Esophagus muscularis mucosa (tissue), 4 donors: Measurements from ENCODE around the gene NXN. TPM values are rescaled to one million over a fixed set of nuclear protein-coding genes. Genes with fewer than 3 reads are reported as not detected.

Experiments
- DNase-seq: peaks from one replicate; pipeline ENCODE4 v3.0.0-alpha.2; 2017; ENCODE audit errors: extremely low spot score
- H3K27ac ChIP-seq, 4 donors: fragments of 200-600 bp; sonication (generic); replicated peaks in 1 of 4; 1 replicate in 3 of 4; 2 replicates in 1 of 4; pipeline ENCODE4 v1.5.1; 2016 to 2019; ENCODE audit warnings: mild to moderate bottlenecking in 1 of 4
- H3K27me3 ChIP-seq, 4 donors: fragments of 200-600 bp; sonication (generic); one replicate each; pipeline versions ENCODE4 v1.5.1 to v1.6.0; 2016 to 2019
- H3K36me3 ChIP-seq, 4 donors: fragments of 200-600 bp; sonication (generic); one replicate each; pipeline ENCODE4 v1.5.1; 2016 to 2019
- H3K4me1 ChIP-seq, 4 donors: fragments of 200-600 bp; sonication (generic); one replicate each; pipeline ENCODE4 v1.5.1; 2016 to 2019
- H3K4me3 ChIP-seq, 4 donors: fragments of 200-600 bp; sonication (generic); 1 replicate in 2 of 4; 2 replicates in 2 of 4; pipeline ENCODE4 v1.5.1; 2016 to 2019; ENCODE audit warnings: mild to moderate bottlenecking in 4 of 4, moderate library complexity in 1 of 4
- H3K9me3 ChIP-seq, 4 donors: fragments of 200-600 bp; sonication (generic); 1 replicate in 3 of 4; 2 replicates in 1 of 4; pipeline ENCODE4 v1.5.1; 2016 to 2019
- EP300 ChIP-seq: sonication (generic); formaldehyde crosslinking; IDR thresholded peaks from one replicate; pipeline ENCODE4 v1.6.1; 2017; ENCODE audit warnings: antibody characterized with exemption
- POLR2A ChIP-seq: fragments of 450-650 bp; IDR thresholded peaks from one replicate; pipeline ENCODE4 v1.6.1; 2017; ENCODE audit warnings: antibody characterized with exemption, moderate library complexity, mild to moderate bottlenecking, low read depth
- POLR2AphosphoS5 ChIP-seq, 2 donors: sonication (generic); formaldehyde crosslinking; IDR thresholded peaks; one replicate each; pipeline ENCODE4 v1.6.1; 2017; ENCODE audit warnings: antibody characterized with exemption in 2 of 2
- WGBS: methylation state at CpG from one replicate; pipeline ENCODE4 v1.1.5; 2018; 5-methylcytosine and 5-hydroxymethylcytosine counted together
- intact Hi-C: fragments of 100-400 bp; cut with DNase I; formaldehyde crosslinking; loops from one replicate; pipeline ENCODE4 v1.15.1; 2023
- total RNA-seq, 4 donors: library from RNA; depleted of rRNA; stranded (reverse); fragments of >200 nt; gene quantifications; one replicate each; pipeline versions ENCODE4 v1.1.0 to v1.2.1, GENCODE V29; 2016
- TF ChIP-seq, protein P1 (sequence below), 3 experiments: fragments of 200-600 bp in 2 of 3; fragments of 450-650 bp in 1 of 3; sonication (generic) in 2 of 3; IDR thresholded peaks; one replicate each; pipeline ENCODE4 v1.5.1; 2017 to 2019; ENCODE audit warnings: antibody characterized with exemption in 3 of 3, mild to moderate bottlenecking in 2 of 3, moderate library complexity in 1 of 3

NXN gene
- total RNA-seq, 4 donors from 2014 or later: 37.0 to 65.6 (median 49.8) TPM

DNA sequence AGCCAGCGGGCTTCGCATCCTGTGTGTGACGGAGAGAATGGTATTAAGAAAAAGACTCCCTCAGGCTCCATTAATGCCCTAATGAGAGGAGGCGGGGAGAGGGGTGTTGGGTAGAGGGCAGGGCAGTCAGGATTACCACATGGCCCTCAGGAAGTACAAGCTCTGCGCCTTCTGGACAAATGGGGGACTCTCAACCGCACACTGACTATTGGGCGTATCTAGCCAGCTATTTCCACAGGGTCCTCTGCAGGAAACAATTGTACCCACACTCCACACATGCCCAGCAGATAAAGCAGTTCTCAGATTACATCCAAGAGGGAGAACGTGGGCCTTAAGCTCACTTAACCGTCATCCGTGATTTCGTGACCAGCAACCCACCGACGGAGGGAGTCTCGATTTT is 14.7 kb downstream of the NXN start:
- DNase-seq: no peak
- peaks cover 0 to 59% (median 50%) of the 10 kb centered on the region in 4 donors for H3K4me1 ChIP-seq
- H3K9me3 ChIP-seq: no peaks in the 10 kb centered on the region
- no peaks in the 10 kb centered on the region for H3K27me3 ChIP-seq
- no peaks in the 10 kb centered on the region for H3K36me3 ChIP-seq
- TF ChIP-seq POLR2A (no peak), POLR2AphosphoS5 (IDR thresholded peaks at IDR 0.05) (no peak), EP300 (no peak)
- TF ChIP-seq, protein P1, sequence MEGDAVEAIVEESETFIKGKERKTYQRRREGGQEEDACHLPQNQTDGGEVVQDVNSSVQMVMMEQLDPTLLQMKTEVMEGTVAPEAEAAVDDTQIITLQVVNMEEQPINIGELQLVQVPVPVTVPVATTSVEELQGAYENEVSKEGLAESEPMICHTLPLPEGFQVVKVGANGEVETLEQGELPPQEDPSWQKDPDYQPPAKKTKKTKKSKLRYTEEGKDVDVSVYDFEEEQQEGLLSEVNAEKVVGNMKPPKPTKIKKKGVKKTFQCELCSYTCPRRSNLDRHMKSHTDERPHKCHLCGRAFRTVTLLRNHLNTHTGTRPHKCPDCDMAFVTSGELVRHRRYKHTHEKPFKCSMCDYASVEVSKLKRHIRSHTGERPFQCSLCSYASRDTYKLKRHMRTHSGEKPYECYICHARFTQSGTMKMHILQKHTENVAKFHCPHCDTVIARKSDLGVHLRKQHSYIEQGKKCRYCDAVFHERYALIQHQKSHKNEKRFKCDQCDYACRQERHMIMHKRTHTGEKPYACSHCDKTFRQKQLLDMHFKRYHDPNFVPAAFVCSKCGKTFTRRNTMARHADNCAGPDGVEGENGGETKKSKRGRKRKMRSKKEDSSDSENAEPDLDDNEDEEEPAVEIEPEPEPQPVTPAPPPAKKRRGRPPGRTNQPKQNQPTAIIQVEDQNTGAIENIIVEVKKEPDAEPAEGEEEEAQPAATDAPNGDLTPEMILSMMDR (IDR thresholded peaks at IDR 0.05): no peak
- H3K4me3 ChIP-seq: no peak overlapping the region
- intact Hi-C loops: no loop called here
- peak overlapping the region in 1 of 4 donors; percentile 68 for H3K27ac ChIP-seq
- 58% methylated on average over 14 of the region's 14 CpGs for WGBS

DNA sequence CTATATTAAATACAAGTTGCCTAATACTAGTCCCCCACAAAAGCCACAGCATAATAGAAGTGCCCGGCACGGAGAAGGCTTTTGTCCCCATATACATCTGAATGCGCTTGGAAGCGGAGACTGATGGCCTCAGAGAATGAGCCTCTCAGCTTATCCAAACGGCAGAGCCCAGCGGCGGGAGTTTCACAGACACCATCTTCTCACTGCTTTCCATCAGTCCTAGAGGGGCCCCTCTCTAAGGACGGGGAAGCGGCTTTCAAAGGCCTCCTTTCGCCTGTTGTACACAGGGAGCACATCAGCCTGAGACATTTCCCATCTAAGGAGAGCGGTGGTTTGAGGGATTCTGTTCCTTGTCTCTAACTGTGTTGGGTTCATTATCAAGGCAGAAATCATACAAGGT is 16.9 kb downstream of the NXN start:
- no peak for DNase-seq
- Histone ChIP-seq H3K36me3 (no peaks in the 10 kb centered on the region), H3K9me3 (no peaks in the 10 kb centered on the region), H3K27me3 (no peaks in the 10 kb centered on the region), H3K4me1 (peaks cover 0 to 61% (median 50%) of the 10 kb centered on the region in 4 donors), H3K4me3 (no peak overlapping the region), H3K27ac (no peak overlapping the region)
- intact Hi-C loops: no loop called here
- 67% methylated on average over 11 of the region's 11 CpGs for WGBS
- TF ChIP-seq EP300: no peak
- TF ChIP-seq, protein P1 (IDR thresholded peaks at IDR 0.05): no peak

DNA sequence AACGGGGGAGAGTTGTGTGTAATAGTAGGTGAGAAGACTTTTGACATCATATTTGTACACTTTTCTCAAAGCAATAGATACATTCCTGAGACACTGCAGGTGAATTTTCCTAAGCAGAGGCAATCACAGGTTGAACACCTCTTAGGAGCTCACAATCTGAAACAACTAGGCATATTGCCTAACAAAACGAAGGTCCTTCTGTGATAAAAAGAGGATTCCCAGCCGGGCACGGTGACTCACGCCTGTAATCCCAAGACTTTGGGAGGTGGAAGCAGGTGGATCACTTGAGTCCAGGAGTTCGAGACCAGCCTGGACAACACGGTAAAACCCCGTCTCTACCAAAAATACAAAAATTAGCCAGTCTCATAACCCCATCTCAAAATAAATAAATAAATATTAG is 17.4 kb downstream of the NXN start:
- DNase-seq: no peak
- no peak overlapping the region for H3K27ac ChIP-seq
- H3K4me1 ChIP-seq: peaks cover 0 to 66% (median 53%) of the 10 kb centered on the region in 4 donors
- intact Hi-C loops: no loop called here
- TF ChIP-seq POLR2A (no peak), POLR2AphosphoS5 (IDR thresholded peaks at IDR 0.05) (no peak), EP300 (no peak)
- TF ChIP-seq, protein P1 (IDR thresholded peaks at IDR 0.05): no peak
- H3K9me3 ChIP-seq: no peaks in the 10 kb centered on the region
- no peak overlapping the region for H3K4me3 ChIP-seq
- no peaks in the 10 kb centered on the region for H3K27me3 ChIP-seq
- no peaks in the 10 kb centered on the region for H3K36me3 ChIP-seq
- WGBS: 83% methylated on average over 8 of the region's 8 CpGs

DNA sequence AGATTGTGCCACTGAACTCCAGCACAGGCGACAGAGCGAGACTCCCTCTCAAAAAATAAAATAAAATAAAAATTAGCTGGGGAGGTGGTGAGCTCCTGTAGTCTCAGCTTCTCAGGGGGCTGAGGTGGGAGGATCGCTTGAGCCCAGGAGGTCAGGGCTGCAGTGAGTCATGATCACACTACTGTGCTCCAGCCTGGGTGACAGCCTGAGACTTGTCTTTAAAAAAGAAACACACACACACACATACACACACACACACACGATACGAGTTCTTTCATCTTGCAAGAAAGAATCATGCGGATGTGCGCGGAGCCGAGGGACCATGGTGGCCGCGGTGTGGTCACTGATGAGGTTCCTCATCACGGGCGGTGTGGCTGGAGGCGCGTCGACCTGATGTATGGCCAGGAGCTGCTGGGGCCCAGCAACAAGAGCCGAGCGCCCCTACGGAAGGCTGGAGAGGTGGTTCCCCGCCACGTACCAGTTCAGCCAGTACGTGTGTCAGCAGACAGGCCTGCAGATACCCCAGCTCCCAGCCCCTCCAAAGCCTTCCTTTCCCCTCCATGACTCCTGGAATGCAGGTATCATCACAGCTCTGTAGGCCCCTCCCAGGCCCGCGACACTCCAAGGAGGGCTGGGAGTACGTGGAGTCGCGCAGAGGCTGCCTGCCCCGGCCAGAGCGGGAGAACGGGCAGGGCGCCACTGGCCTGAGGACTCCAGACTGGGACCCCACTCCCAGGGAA is 20.7 kb downstream of the NXN start:
- Histone ChIP-seq H3K27ac (peak overlapping the region; percentile 78 to 90 (median 82)), H3K4me3 (no peak overlapping the region), H3K36me3 (no peaks in the 10 kb centered on the region), H3K4me1 (peaks cover 7 to 65% (median 51%) of the 10 kb centered on the region in 4 donors), H3K9me3 (no peaks in the 10 kb centered on the region), H3K27me3 (no peaks in the 10 kb centered on the region)
- intact Hi-C loops: no loop called here
- WGBS: 88% methylated on average over 23 of the region's 31 CpGs
- no peak for TF ChIP-seq POLR2A
- TF ChIP-seq EP300: no peak
- TF ChIP-seq, protein P1 (IDR thresholded peaks at IDR 0.05): no peak
- no peak for TF ChIP-seq POLR2AphosphoS5 (IDR thresholded peaks at IDR 0.05)
- no peak for DNase-seq
